Keratinocyte (primary cell): ENCODE measurements around the gene SMIM20. TPM values are rescaled to one million over a fixed set of nuclear protein-coding genes. Genes with fewer than 3 reads are reported as not detected.

Source experiments
- DNase-seq: peaks from one replicate; pipeline ENCODE4 v3.0.0-alpha.2; 2011; ENCODE audit warnings: low read depth, missing footprints, low spot score
- FAIRE-seq: peaks from 2 replicates; lab custom pipeline; 2011; peaks lifted over from hg19 to GRCh38; lab: Jason Lieb, UNC
- H2AFZ ChIP-seq: 2 replicates; pipeline ENCODE4 v1.6.0; 2012; ENCODE audit warnings: low read length, control low read depth, inconsistent platforms; ENCODE audit not compliant: control insufficient read depth
- H3K27ac ChIP-seq: 2 replicates; pipeline ENCODE4 v1.5.1; 2011; ENCODE audit warnings: low read length; ENCODE audit not compliant: control insufficient read depth, insufficient read depth
- H3K27me3 ChIP-seq: 3 replicates; pipeline ENCODE4 v1.6.0; 2011; ENCODE audit warnings: low read length; ENCODE audit not compliant: control insufficient read depth, insufficient read depth; ENCODE audit errors: extremely low read depth
- H3K36me3 ChIP-seq, 2 experiments: 2 replicates in 1 of 2; 3 replicates in 1 of 2; pipeline ENCODE4 v1.5.1; 2011; ENCODE audit warnings: low read length in 2 of 2, mild to moderate bottlenecking in 1 of 2; ENCODE audit not compliant: control insufficient read depth in 2 of 2, insufficient read depth in 2 of 2; ENCODE audit errors: extremely low read depth in 1 of 2
- H3K4me1 ChIP-seq: 3 replicates; pipeline ENCODE4 v1.5.1; 2011; ENCODE audit warnings: low read length; ENCODE audit not compliant: control insufficient read depth, insufficient read depth; ENCODE audit errors: extremely low read depth
- H3K4me2 ChIP-seq: 3 replicates; pipeline ENCODE4 v1.6.0; 2011; ENCODE audit warnings: low read depth, low read length; ENCODE audit not compliant: control insufficient read depth, insufficient read depth; ENCODE audit errors: extremely low read depth
- H3K4me3 ChIP-seq, 3 experiments: fragments of 200-600 bp in 1 of 3; sonication (generic) in 1 of 3; 2 replicates in 2 of 3; 3 replicates in 1 of 3; pipeline ENCODE4 v1.5.1; 2011 to 2016; ENCODE audit warnings: low read length in 3 of 3, mild to moderate bottlenecking in 3 of 3, control low read depth in 2 of 3, inconsistent platforms in 1 of 3, low read depth in 1 of 3, mixed read lengths in 1 of 3, mixed run types in 1 of 3, moderate library complexity in 1 of 3; ENCODE audit not compliant: control insufficient read depth in 2 of 3, insufficient read depth in 2 of 3; ENCODE audit errors: extremely low read depth in 1 of 3
- H3K79me2 ChIP-seq: 2 replicates; pipeline ENCODE4 v1.6.0; 2012; ENCODE audit warnings: low read length; ENCODE audit not compliant: control insufficient read depth, insufficient read depth
- H3K9ac ChIP-seq: 3 replicates; pipeline ENCODE4 v1.6.0; 2011; ENCODE audit warnings: low read length; ENCODE audit not compliant: control insufficient read depth, insufficient read depth; ENCODE audit errors: extremely low read depth
- H3K9me1 ChIP-seq: 3 replicates; pipeline ENCODE4 v1.6.0; 2011; ENCODE audit warnings: low read length; ENCODE audit not compliant: control insufficient read depth, insufficient read depth; ENCODE audit errors: extremely low read depth
- H3K9me3 ChIP-seq: 2 replicates; pipeline ENCODE4 v1.5.1; 2012; ENCODE audit warnings: low read depth, low read length; ENCODE audit not compliant: control insufficient read depth
- H4K20me1 ChIP-seq: 3 replicates; pipeline ENCODE4 v1.6.0; 2011; ENCODE audit warnings: low read length; ENCODE audit not compliant: control insufficient read depth, insufficient read depth; ENCODE audit errors: extremely low read depth
- CTCF ChIP-seq, 3 experiments: IDR thresholded peaks in 1 of 3; conservative IDR thresholded peaks in 1 of 3; optimal IDR thresholded peaks in 1 of 3; 2 replicates in 2 of 3; 3 replicates in 1 of 3; pipeline versions ENCODE3 to v1.5.1; 2011; ENCODE audit warnings: low read length in 3 of 3, mild to moderate bottlenecking in 3 of 3, moderate library complexity in 2 of 3, control low read depth in 1 of 3, inconsistent platforms in 1 of 3; ENCODE audit not compliant: insufficient read depth in 2 of 3; ENCODE audit errors: extremely low read depth in 1 of 3
- EZH2 ChIP-seq: IDR thresholded peaks from one replicate; pipeline ENCODE4 v1.6.1; 2012; ENCODE audit warnings: inconsistent platforms, mild to moderate bottlenecking, low read length, moderate library complexity
- dilution Hi-C: fragments of 300-500 bp; cut with MboI; formaldehyde crosslinking; loops from one replicate; pipeline ENCODE4 v1.7.0; 2020; ENCODE audit warnings: low sequenced_read_pairs; ENCODE audit not compliant: extremely low pct_ligation_motif_present
- polyA plus RNA-seq, 5 experiments: library from polyadenylated mRNA; depleted of rRNA in 3 of 5; stranded (reverse) in 3 of 5; stranded (forward) in 1 of 5; unstranded in 1 of 5; fragments of >200 nt; gene quantifications; 1 replicate in 1 of 5; 2 replicates in 3 of 5; 3 replicates in 1 of 5; pipeline versions ENCODE4 v1.2.1 to v1.2.3, GENCODE V29; 2011 to 2012; ENCODE audit warnings: missing spikeins in 2 of 5, low read depth in 1 of 5, low replicate concordance in 1 of 5

SMIM20 gene
- polyA plus RNA-seq, 1 donor (not counting 4 experiments of a cell fraction or from before 2014, with no cell fraction given) = 29.5 TPM

GRCh38 chr4:25941457-25942221, 27.6 kb downstream of the SMIM20 start:
- Histone ChIP-seq H3K36me3 (no peaks in the 10 kb centered on the region), H3K9ac (no peak overlapping the region), H3K27me3 (no peaks in the 10 kb centered on the region), H3K4me1 (no peaks in the 10 kb centered on the region), H3K9me1 (no peaks in the 10 kb centered on the region), H4K20me1 (no peaks in the 10 kb centered on the region), H3K9me3 (no peaks in the 10 kb centered on the region), H3K4me3 (no peak overlapping the region), H3K79me2 (no peaks in the 10 kb centered on the region), H3K27ac (no peak overlapping the region), H2AFZ (no peak overlapping the region), H3K4me2 (no peak overlapping the region)
- no peak for FAIRE-seq
- dilution Hi-C loops = no loop called here
- TF ChIP-seq CTCF (optimal IDR thresholded peaks at IDR 0.05 in 1 of 3, IDR thresholded peaks at IDR 0.05 in 1 of 3, conservative IDR thresholded peaks at IDR 0.05 in 1 of 3; ENCODE audit: extremely low read depth in 1 of 3, insufficient read depth in 2 of 3, low read length in 3 of 3) = no peak
- no peak for TF ChIP-seq EZH2
- DNase-seq = no peak

GRCh38 chr4:25943312-25943711, 29.3 kb downstream of the SMIM20 start:
- no peaks in the 10 kb centered on the region for H3K9me1 ChIP-seq
- H3K4me1 ChIP-seq = no peaks in the 10 kb centered on the region
- H2AFZ ChIP-seq = no peak overlapping the region
- no peaks in the 10 kb centered on the region for H3K9me3 ChIP-seq
- H3K9ac ChIP-seq = no peak overlapping the region
- H3K4me3 ChIP-seq = no peak overlapping the region
- no peaks in the 10 kb centered on the region for H4K20me1 ChIP-seq
- no peaks in the 10 kb centered on the region for H3K36me3 ChIP-seq
- H3K27me3 ChIP-seq = no peaks in the 10 kb centered on the region
- dilution Hi-C loops = no loop called here
- DNase-seq = no peak
- H3K79me2 ChIP-seq = no peaks in the 10 kb centered on the region
- no peak overlapping the region for H3K27ac ChIP-seq
- no peak overlapping the region for H3K4me2 ChIP-seq
- no peak for TF ChIP-seq CTCF (optimal IDR thresholded peaks at IDR 0.05 in 1 of 3, IDR thresholded peaks at IDR 0.05 in 1 of 3, conservative IDR thresholded peaks at IDR 0.05 in 1 of 3; ENCODE audit: extremely low read depth in 1 of 3, insufficient read depth in 2 of 3, low read length in 3 of 3)
- no peak for TF ChIP-seq EZH2
- no peak for FAIRE-seq
